ENCODE measurements around the gene SUMO3.

Gene SUMO3

GRCh38 chr21:44758141-44758561 lies 59.7 kb downstream of the SUMO3 start:
- DNase-seq = no peak

- no peak for DNase-seq
Measured at GRCh38 chr21:44757731-44758130, 60.1 kb downstream of the SUMO3 start.

- DNase-seq = no peak
Measured at GRCh38 chr21:44756423-44757185, 61.3 kb downstream of the SUMO3 start.

All from activated naive CD4-positive, alpha-beta T cell treated with anti-CD3 and anti-CD28 coated beads, Interleukin-2, amount 50 U/mL, for 16 hours (primary cell).